Stimulated activated CD8-positive, alpha-beta memory T cell treated with anti-CD3 and anti-CD28 coated beads, Interleukin-4, amount 100 ng/mL, for 24 hours (primary cell): ENCODE results near the gene GRK4.

Experiments used
- DNase-seq: peaks from one replicate; pipeline ENCODE4 v3.0.0-alpha.2; 2020; ENCODE audit warnings: low read depth

GRK4 gene

GRCh38 chr4:3013839-3014350, 50.5 kb downstream of the GRK4 start:
- no peak for DNase-seq

- no peak for DNase-seq
These were observed 53.6 kb downstream of the GRK4 start for GRCh38 chr4:3016961-3017360.

- no peak for DNase-seq
These were observed 54.1 kb downstream of the GRK4 start for GRCh38 chr4:3017504-3017903.

- no peak for DNase-seq
These were observed 55.9 kb downstream of the GRK4 start for GRCh38 chr4:3019145-3019846.

GRCh38 chr4:3021127-3021526, 57.8 kb downstream of the GRK4 start:
- DNase-seq: no peak

GRCh38 chr4:3021627-3022026, 58.3 kb downstream of the GRK4 start:
- DNase-seq: no peak

GRCh38 chr4:3022112-3022511, 58.7 kb downstream of the GRK4 start:
- no peak for DNase-seq

- no peak for DNase-seq
These were observed 59.3 kb downstream of the GRK4 start for GRCh38 chr4:3022651-3023050.

- no peak for DNase-seq
These were observed 62.5 kb downstream of the GRK4 start for GRCh38 chr4:3025881-3026280.

GRCh38 chr4:3026540-3026939, 63.2 kb downstream of the GRK4 start:
- no peak for DNase-seq

GRCh38 chr4:3029464-3029863, 66.1 kb downstream of the GRK4 start:
- no peak for DNase-seq

- no peak for DNase-seq
These were observed 67.4 kb downstream of the GRK4 start for GRCh38 chr4:3030566-3031356.

GRCh38 chr4:3031357-3032082, 68.1 kb downstream of the GRK4 start:
- DNase-seq: no peak

GRCh38 chr4:3034231-3034630, 70.9 kb downstream of the GRK4 start:
- DNase-seq: no peak

GRCh38 chr4:3035249-3035648, 71.9 kb downstream of the GRK4 start:
- no peak for DNase-seq

- no peak for DNase-seq
These were observed 72.3 kb downstream of the GRK4 start for GRCh38 chr4:3035674-3036073.

GRCh38 chr4:3036131-3036952, 73.0 kb downstream of the GRK4 start:
- no peak for DNase-seq

- no peak for DNase-seq
These were observed 74.6 kb downstream of the GRK4 start for GRCh38 chr4:3037957-3038461.

GRCh38 chr4:3039706-3040366, 76.5 kb downstream of the GRK4 start:
- DNase-seq: no peak

- no peak for DNase-seq
These were observed 77.3 kb downstream of the GRK4 start for GRCh38 chr4:3040452-3041191.
